T-helper 1 cell treated with Interleukin-12 subunit alpha and Interleukin-12 subunit beta and Interleukin-4 antibody, amounts not matched to agents 30 ng/mL and 1 ng/mL, for 36 hours (primary cell): ENCODE results near the gene CHP2. TPM values are rescaled to one million over a fixed set of nuclear protein-coding genes. Genes with fewer than 3 reads are reported as not detected.
"Not testable (repeated sequence)": the region's sequence is repeated elsewhere in the genome, so short reads cannot be mapped to it uniquely, and the experiment has no call there.

Experiments used
- intact Hi-C: fragments of 100-400 bp; cut with micrococcal nuclease; formaldehyde crosslinking; loops from one replicate; pipeline ENCODE4 v1.15.1; 2024
- total RNA-seq: library from RNA; stranded (reverse); gene quantifications from 2 replicates; pipeline ENCODE4 v1.2.3, GENCODE V29; 2022

Gene CHP2
- not detected in 2 replicates for total RNA-seq

DNA sequence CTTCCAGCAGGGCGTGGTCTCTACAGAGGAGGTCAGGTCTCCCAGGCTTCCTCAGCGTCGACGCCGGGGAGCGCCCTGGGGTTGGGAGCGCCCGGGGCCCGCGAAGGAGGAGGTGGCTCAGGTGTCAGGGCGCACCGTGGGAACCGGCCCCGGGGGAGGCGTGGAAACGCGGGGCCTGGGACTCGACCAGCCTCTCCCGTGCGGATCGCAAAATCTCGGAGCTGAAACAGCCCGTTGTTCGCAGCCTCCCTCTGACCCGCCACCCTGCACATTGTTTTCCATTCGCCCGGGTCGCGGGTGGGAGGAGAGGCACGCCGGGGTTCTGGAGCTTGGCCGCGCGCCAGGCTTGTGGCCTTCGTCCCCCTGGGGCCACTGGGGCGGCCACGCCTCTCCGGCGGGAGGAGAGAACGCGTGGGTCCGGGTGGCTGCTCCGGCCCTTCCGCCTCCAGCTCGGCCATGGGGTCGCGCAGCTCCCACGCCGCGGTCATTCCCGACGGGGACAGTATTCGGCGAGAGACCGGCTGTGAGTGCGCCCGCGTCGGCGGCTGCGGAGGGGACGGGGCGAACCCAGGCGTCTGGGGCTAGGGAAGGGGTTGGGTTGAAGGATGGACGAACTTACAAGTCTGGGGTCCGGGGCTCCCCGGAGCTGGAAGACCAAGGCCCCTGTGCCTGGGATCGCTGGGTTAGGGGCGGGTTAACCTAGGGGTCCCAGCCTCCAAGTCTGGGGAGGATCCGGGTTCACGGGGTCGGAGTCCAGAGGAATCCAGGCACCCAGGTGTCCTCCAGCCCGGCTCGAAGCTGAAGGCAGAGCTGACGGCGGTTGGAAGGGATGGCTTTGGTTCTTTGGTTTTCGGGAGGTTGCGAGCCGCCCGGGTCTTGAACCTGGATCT, at the start of gene CHP2:
Gene CHP2, plus strand, starts transcription at position 433 of the 890 bp plus-strand sequence. Its CDS starts 24 bp downstream, at position 457.
- intact Hi-C loops: no loop called here

DNA sequence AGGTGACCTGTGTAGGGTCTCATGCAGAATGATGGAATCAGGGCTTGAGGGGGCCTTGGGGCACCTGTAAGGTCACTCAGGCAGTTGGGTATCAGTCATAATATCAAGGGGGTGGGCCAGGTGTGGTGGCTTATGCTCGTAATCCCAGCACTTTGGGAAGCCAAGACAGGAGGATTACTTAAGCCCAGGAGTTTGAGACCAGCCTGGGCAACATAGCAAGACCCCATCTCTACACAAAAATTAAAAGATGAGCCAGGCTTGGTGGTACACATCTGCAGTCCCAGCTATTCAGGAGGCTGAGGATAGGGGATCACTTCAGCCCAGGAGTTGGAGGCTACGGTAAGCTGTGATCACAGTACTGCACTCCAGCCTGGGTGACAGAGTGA, 49.3 kb upstream of the CHP2 start:
- intact Hi-C loops: no loop called here

DNA sequence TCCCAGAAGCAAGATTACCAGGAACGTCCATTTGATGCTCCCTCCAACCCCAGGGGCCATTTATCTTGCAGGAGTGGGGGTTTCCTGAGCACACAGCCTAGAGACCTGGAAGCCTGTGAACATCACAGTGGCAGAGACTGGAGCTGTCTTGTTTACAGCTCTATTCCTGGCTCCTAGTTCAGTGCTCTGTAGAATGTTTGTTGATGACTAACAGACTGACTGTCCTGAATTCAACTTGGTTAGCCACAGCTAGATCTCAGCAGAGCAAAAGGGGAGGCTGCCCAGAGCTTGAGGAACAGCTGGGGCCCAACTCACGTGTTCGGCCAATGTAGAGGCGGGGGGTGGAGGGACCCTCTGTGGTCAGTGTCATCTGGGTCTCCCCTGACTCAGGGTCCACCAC, 48.4 kb upstream of the CHP2 start:
- intact Hi-C loops: no loop called here

DNA sequence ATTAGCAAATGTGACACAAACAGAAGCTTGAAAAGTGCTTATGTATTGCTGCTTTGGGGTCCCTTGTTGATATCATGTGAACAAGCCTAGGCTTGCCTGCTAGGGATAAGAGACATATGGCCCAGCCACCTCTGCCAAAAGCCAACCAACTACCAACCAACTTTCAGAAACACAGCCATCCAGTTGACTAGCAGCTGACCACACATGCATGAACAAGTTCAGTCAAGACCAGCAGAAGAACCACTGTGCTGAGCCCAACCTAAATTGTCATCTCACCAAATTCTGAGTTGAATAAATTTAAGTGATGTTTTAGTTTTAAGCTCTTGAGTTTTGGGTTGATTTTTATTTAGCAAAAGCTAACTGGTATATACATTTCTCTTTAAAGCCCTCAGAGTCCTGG, 45.3 kb upstream of the CHP2 start:
- intact Hi-C loops: no loop called here

DNA sequence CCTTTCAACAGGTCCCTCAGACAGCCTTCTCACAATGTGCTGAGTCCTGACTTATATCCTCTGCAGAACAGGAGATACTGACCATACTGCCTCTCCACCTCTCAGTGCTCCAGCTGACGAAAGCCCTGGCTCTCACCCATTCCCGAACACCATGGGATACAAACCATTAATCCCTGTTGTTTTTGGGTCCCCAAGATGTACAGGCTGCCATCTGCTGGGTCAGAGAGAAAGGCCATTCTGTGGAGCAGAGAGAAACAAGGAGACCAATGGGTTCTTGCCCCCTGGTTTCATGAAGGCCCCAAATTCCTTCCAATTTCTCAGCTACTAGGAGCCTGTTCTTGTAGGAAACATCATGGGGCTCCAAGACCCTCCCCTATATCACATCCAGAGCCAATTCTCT, 44.8 kb upstream of the CHP2 start:
- intact Hi-C loops: no loop called here

DNA sequence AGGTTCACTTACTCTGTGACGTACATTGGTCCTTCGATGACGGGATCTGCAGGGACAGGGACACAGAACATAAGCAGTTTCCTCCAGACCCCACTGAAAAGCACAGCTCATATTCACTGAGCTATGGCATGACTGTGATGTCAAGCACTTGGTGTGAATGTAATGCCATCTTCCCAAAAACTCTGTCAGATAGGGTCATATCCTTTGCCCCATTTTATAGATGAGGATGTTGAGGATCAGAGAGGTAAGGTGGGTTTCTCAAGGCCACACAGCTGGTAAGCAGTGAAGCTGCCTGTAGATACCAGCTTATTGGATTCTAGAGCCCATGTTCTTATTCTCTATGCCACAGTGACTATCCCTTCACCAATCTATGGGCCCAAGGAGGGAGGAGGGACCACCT, 44.3 kb upstream of the CHP2 start:
- intact Hi-C loops: no loop called here

DNA sequence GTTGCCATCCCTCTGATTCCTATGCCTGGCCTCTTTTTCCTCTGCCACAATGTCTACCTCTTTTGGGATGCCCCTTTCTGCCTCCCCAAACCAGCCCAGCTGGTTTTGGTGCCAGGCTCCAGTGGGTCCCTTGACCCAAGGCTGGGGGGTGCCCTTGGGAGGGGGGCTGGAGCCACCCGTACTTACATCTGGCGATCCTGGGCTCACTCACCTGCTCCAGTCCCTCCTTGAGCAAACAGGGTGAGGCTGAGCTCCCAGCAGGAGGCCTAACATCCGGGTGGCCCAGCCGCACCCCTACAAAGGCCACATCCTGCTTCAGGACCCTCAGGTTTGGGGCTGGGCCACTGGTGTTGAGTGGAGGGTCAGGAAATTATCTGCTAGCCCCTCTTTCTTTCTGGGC, 43.0 kb upstream of the CHP2 start:
- intact Hi-C loops: no loop called here

DNA sequence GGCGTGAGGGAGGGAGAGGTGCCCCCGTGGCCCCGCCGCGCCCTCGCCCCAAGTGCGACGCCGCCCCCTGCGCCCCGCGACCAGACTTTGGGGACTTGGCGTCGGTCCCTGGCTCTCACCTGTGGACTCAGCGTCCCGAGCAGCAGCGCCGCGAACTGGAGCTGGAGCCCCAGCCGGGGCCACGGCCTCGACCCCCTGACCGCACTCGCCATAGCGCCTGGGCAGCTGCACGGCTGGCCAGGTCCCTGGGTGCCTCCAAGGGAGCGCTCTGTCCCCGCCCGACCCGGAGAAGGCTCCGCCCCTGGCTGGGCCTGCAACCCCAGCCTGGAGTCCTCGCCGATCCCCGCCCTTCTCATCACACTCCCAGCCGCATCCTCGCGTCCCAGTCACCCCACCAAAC, 41.9 kb upstream of the CHP2 start, which contains the start of gene ERN2:
Gene ERN2, minus strand, starts transcription at position 247 of the 400 bp plus-strand sequence. Its CDS starts 35 bp downstream, at position 212.
- intact Hi-C loops: no loop called here

DNA sequence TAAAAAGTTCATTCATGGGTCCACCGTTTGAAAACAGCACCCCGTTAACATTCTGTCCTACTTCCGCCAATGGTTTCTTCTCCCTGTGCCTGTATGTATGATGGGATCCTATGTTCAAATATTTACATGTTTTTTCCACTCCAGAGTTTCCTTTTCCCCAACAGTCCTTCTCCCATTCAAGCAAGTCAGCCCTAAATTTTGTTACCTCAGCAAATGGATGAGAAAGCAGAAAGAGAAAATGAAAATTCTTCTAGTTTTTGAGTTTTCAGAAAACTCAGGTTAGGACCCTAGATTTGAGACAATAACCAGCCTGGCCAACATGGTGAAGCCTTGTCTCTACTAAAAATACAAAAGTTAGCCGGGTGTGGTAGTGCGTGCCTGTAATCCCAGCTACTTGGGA, 38.3 kb upstream of the CHP2 start:
- intact Hi-C loops: no loop called here

DNA sequence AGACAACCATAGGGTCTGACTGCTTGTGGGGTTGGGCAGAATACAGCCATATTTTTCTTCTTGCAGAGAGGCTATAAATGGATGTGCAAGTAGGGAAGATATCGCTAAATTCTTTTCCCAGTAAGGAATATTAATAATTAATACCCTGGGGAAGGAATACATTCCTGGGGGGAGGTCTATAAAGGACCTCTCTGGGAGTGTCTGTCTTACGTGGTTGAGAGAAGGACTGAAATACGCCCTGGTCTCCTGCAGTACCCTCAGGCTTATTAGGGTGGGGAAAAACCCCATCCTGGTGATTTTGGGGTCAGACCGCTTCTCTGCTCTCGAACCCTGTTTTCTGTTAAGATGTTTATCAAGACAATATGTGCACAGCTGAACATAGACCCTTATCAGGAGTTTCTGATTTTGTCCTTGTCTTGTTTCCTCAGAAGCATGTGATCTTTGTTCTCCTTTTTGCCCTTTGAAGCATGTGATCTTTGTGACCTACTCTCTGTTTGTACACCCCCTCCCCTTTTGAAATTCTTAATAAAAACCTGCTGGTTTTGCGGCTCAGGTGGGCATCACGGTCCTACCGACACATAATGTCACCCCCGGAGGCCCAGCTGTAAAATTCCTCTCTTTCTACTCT, 32.1 kb upstream of the CHP2 start:
- intact Hi-C loops: not testable (repeated sequence)

DNA sequence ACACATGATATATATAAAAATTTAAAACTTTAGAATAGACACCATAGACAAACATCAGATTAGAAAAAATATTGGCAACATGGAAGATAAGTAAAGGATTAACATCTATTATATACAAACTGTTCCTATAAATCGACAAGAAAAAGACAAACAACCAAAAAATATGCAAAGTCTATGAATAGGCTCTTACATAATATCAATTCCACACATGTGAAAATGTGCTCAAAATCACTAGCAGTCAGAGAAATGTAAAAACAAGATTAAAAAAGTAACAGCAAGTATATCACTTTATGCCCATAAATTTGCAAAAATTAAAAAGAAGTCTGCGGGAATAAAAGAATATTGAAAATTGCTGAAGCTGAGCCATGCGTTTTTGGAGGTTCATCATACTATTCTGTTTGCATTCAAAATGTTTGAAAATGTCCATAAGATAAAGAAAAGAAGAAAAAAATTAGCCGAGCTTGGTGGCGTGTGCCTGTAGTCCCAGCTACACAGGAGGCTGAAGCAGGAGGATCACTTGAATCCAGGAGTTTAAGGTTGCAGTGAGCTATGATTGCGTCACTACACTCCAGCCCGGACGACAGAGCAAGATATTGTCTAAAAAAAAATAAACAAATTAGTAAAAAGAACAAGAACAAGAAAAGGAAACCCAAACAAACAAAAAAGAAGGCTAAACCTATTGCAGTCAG, 30.6 kb upstream of the CHP2 start:
- intact Hi-C loops: no loop called here

DNA sequence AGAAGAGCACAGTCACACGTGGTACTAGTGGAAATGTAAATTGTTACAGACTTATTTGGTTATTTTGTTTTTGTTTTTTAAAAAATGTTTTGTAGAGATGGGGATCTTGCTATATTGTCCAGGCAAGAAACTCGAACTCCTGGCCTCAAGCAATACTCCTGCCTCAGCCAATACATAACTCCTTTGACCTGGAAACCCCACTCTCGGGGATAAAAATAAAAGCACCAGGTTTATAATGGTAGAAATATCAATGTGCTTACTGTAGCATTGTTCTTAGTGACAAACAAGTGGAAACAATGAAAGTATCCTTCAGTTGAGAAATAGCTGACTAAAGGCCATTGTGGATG, 30.1 kb upstream of the CHP2 start:
- intact Hi-C loops: no loop called here

DNA sequence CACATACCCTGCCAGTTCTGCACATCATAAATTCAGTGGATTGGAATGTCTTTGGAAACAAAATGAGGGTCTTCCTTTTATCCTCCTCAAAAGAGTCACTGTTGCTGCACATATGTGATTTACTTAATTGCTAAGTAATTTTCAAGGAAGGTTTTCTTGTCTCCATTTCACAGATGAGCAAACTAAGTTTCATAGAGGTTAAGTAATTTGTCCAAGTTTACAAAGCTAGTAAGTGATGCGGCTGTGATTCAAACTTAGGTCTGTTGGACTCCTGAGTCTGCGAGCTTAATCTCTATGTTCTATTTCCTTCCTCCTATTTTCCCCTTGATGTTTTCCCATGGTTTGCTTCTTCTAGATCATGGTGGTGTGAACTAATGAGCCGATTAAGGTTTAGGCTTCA, 28.1 kb upstream of the CHP2 start:
- intact Hi-C loops: no loop called here

DNA sequence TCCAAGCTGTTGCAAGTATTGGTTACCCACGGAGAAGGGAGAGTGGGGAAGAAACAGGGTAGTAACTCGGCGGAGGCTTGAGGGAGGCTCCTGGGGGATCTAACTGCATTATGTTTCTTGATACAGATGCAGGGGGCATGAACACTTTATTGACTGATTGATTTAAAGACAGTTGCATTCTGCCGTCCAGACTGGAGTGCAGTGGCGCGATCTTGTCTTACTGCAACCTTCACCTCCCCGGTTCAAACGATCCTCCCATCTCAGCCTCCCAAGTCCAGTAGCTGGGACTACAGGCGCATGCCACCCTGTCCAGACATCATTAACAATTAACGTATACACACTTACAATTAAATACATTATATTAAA, 26.7 kb upstream of the CHP2 start:
- intact Hi-C loops: no loop called here

DNA sequence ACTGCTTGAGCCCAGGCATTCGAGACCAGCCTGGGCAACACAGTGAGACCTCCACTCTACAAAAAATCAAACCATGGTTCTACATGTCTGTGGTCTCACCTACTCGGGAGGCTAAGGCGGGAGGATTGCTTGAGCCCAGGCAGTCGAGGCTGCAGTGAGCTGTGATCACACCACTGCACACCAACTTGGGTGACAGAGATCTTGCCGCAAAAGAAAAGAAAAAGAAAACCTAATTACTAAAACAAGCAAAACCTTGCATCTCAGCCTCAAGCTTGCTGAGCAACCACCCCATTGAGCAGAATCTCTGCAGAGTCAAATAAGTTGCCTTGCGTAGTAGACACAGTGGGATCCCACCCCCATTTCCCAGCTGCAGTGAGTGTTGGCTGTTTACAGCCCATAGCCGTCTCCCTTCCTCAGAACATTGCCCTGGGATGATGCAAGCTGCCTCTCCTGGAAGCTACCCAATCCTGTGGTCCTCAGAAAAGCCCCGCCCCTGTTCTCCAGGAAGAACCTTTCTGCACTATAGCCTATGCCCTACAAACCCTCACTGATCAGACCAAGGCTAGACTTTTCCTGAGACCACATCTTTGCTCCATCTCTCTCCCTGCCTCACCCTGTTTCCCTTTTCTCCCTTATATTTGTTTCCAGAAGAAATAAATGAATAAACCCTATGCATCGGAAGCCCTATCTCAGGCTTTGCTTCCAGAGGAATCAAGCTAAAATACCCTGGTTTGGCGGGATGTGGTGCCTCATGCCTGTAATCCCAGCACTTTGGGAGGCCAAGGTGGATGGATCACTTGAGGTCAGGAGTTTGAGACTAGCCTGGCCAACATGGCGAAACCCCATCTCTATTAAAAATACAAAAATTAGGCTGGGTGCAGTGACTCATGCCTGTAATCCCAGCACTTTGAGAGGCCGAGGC, 25.1 kb upstream of the CHP2 start:
- intact Hi-C loops: loop anchor here (10.0 kb wide), 1 partner anchor 65 kb away; no protein-coding TSS in a partner anchor

DNA sequence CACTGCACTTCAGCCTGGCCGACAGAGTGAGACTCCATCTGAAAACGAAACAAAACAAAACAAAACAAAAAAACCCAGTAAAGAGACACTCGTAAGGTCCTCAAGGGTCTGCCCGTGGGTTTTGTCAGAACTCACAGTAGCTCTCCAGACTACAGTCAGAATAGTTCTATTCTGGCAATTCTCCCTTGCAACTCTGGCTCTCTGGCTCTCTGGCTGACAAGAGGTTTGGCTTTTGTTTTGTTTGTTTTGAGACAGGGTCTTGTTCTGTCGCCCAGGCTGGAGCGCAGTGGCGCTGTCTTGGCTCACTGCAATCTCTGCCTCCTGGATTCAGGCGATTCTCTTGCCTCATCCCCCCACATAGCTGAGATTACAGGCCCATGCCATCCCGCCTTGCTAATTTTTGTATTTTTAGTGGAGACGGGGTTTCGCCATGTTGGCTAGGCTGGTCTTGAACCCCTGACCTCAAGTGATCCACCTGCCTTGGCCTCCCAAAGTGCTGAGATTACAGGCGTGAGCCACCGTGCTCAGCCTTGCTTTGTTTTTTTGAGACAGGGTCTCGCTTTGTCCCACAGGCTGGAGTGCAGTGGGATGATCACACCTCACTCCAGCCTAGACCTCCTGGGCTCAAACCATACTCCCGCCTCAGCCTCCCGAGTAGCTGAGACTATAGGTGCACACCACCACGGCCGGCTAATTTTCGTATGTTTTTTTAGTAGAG, 20.5 kb upstream of the CHP2 start:
- intact Hi-C loops: loop anchor here (2.0 to 10.0 kb wide), 3 partner anchors 60 to 770 kb away; no protein-coding TSS in a partner anchor

DNA sequence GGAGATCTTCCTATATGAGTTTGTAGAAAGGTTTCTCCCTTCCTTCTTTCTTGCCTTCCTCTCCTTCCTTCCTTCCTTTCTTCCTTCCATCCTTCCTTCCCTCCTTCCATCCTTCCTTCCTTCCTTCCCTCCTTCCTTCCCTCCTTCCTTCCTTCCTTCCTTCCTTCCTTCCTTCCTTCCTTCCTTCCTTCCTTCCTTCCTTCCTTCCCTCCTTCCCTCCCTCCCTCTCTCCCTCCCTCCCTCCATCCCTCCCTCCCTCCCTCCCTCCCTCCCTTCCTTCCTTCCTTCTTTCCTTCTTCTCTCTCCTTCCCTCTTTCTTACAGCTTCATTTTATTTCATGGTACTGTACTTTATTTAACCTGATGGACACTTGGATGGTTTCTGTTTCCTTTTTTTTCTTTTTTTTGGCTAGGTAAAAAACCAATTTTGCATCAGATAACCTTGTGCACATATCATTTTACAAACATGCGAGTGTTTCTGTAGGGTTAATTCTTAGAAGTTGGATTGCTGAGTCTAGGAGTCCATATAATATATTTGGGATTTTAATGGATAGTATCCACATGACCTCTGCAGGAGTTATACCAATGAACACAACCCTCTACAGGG, 17.3 kb upstream of the CHP2 start:
- intact Hi-C loops: loop anchor here (10.0 kb wide), 1 partner anchor 57 kb away; no protein-coding TSS in a partner anchor

DNA sequence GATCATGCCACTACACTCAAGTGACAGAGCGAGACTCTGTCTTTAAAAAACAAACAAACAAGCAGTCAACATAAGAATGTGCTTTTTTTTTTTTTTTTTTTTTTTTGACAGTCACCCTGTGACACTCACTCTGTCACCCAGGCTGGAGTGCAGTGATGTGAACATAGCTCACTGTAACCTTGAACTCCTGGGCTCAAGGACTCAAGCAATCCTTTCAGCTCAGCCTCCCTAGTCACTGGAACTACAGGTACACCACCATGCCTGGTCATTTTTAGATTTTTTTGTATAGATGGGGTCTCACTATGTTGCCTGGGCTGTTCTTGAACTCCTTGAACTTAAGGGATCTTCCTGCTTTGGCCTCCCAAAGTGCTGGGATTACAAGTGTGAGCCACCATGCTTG, 15.3 kb upstream of the CHP2 start:
- intact Hi-C loops: loop anchor here (10.0 kb wide), 1 partner anchor 55 kb away; no protein-coding TSS in a partner anchor

DNA sequence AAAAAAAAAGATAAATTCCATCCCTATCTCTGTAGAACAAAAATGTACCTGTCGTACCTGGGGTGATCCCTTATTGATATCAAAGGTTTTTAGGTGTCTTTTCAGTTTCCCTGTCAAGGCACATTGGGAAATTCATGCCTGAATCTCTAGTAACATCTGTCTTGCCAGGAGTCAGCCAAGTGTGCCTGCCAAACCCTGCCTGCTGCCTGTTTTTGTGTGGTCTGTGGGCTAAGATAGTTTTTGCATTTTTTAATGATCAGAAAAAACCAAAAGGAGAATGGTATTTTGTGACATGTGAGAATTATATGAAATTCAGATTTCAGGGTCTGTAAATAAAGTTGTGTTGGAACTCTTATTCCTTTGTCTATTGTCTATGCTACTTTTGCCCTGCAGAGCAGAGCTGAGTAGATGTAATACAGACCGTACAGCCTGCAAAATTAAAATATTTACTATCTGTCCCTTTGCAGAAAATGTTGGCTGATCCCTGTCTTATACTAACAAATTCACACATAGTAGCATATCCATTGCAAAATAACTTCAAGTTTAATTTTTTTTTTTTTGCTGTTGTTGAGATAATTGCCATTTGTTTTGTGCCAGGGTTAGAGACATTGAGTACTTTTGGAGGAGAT, 13.0 kb upstream of the CHP2 start:
- intact Hi-C loops: no loop called here
